Suprapubic skin (tissue), 3 donors: Measurements from ENCODE around the gene NNAT.
"Not testable (repeated sequence)": the region's sequence is repeated elsewhere in the genome, so short reads cannot be mapped to it uniquely, and the experiment has no call there.

Experiments used
- CTCF ChIP-seq, 2 donors: fragments of 200-600 bp in 1 of 2; fragments of 450-650 bp in 1 of 2; sonication (generic) in 1 of 2; IDR thresholded peaks; one replicate each; pipeline ENCODE4 v1.5.1; 2016 to 2019; ENCODE audit warnings: antibody characterized with exemption in 2 of 2, mild to moderate bottlenecking in 1 of 2, moderate library complexity in 1 of 2
- POLR2A ChIP-seq, 2 donors: fragments of 450-650 bp; IDR thresholded peaks; one replicate each; pipeline ENCODE4 v1.6.1; 2017; ENCODE audit warnings: antibody characterized with exemption in 2 of 2, mild to moderate bottlenecking in 2 of 2, moderate library complexity in 2 of 2

GRCh38 chr20:37540838-37541237 is 19.8 kb downstream of the NNAT start:
- TF ChIP-seq CTCF, POLR2A (IDR thresholded peaks at IDR 0.05): not testable (repeated sequence)
